Coronary artery (tissue), 2 donors: ENCODE results near the gene BACH2.

ENCODE experiments used
- DNase-seq: peaks from one replicate; pipeline ENCODE4 v3.0.0-alpha.2; 2017; ENCODE audit warnings: low spot score
- H3K27ac ChIP-seq, 2 donors: fragments of 200-600 bp; sonication (generic); one replicate each; pipeline ENCODE4 v1.5.1; 2016 to 2019
- H3K4me3 ChIP-seq: fragments of 200-600 bp; sonication (generic); 2 replicates; pipeline ENCODE4 v1.5.1; 2016; ENCODE audit warnings: mild to moderate bottlenecking, moderate library complexity
- TF ChIP-seq, protein P1 (sequence below): fragments of 200-600 bp; sonication (generic); IDR thresholded peaks from one replicate; pipeline ENCODE4 v1.5.1; 2019; ENCODE audit warnings: antibody characterized with exemption

The BACH2 gene

GRCh38 chr6:89886378-89887120 lies 410.1 kb downstream of the BACH2 start:
- TF ChIP-seq, protein P1, sequence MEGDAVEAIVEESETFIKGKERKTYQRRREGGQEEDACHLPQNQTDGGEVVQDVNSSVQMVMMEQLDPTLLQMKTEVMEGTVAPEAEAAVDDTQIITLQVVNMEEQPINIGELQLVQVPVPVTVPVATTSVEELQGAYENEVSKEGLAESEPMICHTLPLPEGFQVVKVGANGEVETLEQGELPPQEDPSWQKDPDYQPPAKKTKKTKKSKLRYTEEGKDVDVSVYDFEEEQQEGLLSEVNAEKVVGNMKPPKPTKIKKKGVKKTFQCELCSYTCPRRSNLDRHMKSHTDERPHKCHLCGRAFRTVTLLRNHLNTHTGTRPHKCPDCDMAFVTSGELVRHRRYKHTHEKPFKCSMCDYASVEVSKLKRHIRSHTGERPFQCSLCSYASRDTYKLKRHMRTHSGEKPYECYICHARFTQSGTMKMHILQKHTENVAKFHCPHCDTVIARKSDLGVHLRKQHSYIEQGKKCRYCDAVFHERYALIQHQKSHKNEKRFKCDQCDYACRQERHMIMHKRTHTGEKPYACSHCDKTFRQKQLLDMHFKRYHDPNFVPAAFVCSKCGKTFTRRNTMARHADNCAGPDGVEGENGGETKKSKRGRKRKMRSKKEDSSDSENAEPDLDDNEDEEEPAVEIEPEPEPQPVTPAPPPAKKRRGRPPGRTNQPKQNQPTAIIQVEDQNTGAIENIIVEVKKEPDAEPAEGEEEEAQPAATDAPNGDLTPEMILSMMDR, result no peak
- DNase-seq, result no peak
- H3K4me3 ChIP-seq, result no peak overlapping the region
- H3K27ac ChIP-seq, result no peak overlapping the region
